Astrocyte of the spinal cord (primary cell): ENCODE measurements around the gene LCN6.
"Not testable (repeated sequence)": the region's sequence is repeated elsewhere in the genome, so short reads cannot be mapped to it uniquely, and the experiment has no call there.

ENCODE experiments used
- DNase-seq: peaks from one replicate; pipeline ENCODE4 v3.0.0; 2011; ENCODE audit warnings: low read depth, low spot score
- H3K4me3 ChIP-seq: 2 replicates; pipeline ENCODE4 v1.5.1; 2011; ENCODE audit warnings: low read depth, mild to moderate bottlenecking, low read length, moderate library complexity
- in situ Hi-C: cut with HindIII; loops from 2 replicates; pipeline ENCODE4 v1.10.0; 2017; ENCODE audit warnings: low sequenced_read_pairs
- TF ChIP-seq, protein P1 (sequence below): IDR thresholded peaks from 2 replicates; pipeline ENCODE4 v1.5.1; 2012; ENCODE audit warnings: low read depth, mild to moderate bottlenecking, low read length, inconsistent platforms

Gene LCN6

DNA sequence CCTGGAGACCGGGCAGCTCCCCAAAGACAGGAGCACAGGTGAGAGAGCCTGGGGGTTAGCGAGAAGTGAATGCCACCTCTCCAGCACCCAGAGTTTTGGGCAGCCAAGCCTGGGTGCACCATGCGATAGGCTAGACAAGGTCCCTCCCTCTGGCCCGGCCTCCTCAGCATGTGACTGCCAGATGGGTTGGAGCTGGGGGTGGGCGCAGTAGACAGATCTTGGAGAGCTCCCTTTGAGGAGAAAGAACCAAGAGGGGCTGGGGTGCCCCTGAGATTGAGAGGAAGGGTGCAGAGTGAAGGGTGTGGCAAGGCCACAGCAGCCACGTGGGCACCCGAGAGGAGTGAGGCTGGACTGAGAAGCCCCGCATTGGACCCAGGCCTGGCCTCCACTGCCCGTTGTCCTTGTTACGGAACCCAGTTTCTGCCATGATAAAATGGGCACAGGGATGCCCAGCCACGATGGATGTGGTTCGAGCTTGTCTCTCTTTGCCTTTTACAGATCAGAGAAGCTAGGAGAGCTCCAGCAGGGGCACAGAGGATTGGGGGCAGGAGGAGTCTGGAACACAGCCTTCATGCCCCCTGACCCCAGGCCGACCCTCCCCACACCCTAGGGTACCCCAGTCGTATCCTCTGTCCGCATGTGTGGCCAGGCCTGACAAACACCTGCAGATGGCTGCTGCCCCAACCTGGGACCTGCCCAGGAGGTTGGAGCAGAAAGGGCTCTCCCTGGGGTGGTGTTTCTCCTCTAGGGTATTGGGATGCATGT is 44.2 kb upstream of the LCN6 start:
- no peak overlapping the region for H3K4me3 ChIP-seq

DNA sequence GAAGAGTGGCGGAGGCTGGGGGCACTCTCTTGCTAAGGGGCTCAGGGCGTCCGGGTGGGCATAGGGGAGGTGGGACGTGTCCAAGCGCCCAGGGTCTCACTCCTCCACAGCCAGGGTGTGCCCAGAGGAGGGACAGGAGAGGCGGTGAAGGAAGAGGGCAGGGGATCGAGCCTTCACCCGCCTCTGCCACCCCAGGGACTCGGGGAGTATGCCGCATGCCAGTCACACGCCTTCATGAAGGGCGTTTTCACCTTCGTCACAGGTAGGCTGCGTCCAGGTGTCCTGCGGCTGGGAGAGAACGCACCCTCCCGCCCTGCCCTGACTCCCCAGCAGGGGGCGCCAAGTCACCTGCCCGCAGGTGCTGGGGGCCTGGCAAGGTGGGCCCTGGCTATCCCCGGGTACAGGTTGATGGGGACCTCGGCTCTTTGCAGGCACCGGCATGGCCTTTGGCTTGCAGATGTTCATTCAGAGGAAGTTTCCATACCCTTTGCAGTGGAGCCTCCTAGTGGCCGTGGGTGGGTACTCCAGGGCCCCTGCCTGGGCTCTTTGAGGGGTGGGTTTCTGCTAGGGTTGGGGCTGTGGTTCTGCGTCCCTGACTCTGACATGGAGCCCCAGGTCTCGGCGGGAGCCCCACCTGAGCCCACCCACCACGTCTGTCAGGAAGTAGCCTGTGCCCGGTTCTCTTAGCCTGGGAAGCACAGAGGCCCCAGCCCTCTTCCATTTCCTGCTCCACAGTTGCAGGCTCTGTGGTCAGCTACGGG is 43.4 kb upstream of the LCN6 start:
- TF ChIP-seq, protein P1, sequence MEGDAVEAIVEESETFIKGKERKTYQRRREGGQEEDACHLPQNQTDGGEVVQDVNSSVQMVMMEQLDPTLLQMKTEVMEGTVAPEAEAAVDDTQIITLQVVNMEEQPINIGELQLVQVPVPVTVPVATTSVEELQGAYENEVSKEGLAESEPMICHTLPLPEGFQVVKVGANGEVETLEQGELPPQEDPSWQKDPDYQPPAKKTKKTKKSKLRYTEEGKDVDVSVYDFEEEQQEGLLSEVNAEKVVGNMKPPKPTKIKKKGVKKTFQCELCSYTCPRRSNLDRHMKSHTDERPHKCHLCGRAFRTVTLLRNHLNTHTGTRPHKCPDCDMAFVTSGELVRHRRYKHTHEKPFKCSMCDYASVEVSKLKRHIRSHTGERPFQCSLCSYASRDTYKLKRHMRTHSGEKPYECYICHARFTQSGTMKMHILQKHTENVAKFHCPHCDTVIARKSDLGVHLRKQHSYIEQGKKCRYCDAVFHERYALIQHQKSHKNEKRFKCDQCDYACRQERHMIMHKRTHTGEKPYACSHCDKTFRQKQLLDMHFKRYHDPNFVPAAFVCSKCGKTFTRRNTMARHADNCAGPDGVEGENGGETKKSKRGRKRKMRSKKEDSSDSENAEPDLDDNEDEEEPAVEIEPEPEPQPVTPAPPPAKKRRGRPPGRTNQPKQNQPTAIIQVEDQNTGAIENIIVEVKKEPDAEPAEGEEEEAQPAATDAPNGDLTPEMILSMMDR, result peak; percentile 88
- peak overlapping the region; percentile 91 for H3K4me3 ChIP-seq
- in situ Hi-C loops, result no loop called here
- peak; percentile 12 for DNase-seq

More for the DNA sequence above, 44.2 kb upstream of the LCN6 start:
- in situ Hi-C loops, result no loop called here
- TF ChIP-seq, protein P1, result no peak
- no peak for DNase-seq

DNA sequence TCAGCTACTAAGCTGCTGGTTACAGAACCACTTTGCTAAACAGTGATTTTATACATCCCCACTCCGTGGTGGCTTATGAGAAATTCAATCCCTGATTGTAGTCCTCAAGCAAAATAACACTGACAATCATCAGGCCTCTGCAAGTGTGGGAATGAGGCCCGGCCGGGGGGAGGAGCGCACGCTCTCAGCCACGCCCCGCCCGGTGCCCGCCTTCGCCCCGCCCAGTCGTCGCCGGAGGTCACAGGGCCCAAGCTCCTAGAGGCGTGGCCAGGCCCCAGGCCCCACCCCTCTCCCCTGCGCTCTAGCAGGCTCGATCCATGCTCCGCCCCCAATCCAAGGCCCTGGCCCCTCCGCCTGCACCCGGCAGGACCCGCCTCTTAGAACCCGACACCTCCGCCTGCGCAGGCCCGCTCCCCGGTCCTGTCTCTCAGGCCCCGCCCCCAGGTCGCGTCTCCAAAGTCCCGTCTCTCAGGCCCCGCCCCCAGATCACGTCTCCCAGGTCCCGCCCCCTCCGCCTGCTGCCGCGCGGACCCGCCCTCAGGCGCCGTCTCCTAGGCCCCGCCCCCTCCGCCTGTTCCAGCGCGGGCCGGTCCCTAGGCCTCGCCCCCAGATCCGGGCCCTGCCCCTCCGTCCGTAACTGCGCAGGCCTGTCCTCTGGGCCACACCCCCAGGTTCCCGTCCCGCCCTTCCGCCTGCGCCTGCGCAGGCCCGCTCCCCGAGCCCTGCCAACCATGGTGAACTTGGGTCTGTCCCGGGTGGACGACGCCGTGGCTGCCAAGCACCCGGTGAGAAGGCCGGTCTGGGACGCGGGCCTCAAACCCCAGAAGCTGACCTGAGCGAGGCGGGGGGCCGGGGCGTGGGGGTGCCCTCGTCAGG is 42.6 kb upstream of the LCN6 start, which contains the start of gene TMEM141:
Gene TMEM141, plus strand, starts transcription at position 705 of the 876 bp plus-strand sequence. Its CDS starts 27 bp downstream, at position 732.
- H3K4me3 ChIP-seq, result peak within 1 kb of the TSS; percentile 91
- in situ Hi-C loops, result no loop called here
- DNase-seq, result peak; percentile 100
- TF ChIP-seq, protein P1, result no peak

DNA sequence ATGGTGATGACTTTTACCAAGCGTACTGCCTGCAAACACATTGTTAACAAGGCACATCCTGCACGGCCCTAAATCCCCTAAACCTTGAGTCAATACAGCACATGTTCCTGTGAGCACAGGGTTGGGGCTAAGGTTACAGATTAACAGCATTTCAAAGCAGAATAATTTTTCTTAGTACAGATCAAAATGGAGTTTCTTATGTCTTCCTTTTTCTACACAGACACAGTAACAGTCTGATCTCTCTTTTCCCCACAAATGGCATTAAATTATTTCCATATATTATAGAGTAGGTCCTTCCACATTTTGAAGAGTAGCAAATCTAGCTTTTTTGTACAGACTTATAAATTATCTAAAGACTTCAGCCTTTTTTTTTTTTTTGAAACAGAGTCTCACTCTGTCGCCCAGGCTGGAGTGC is 41.2 kb upstream of the LCN6 start:
- TF ChIP-seq, protein P1, result no peak
- no peak overlapping the region for H3K4me3 ChIP-seq
- DNase-seq, result no peak
- in situ Hi-C loops, result no loop called here

DNA sequence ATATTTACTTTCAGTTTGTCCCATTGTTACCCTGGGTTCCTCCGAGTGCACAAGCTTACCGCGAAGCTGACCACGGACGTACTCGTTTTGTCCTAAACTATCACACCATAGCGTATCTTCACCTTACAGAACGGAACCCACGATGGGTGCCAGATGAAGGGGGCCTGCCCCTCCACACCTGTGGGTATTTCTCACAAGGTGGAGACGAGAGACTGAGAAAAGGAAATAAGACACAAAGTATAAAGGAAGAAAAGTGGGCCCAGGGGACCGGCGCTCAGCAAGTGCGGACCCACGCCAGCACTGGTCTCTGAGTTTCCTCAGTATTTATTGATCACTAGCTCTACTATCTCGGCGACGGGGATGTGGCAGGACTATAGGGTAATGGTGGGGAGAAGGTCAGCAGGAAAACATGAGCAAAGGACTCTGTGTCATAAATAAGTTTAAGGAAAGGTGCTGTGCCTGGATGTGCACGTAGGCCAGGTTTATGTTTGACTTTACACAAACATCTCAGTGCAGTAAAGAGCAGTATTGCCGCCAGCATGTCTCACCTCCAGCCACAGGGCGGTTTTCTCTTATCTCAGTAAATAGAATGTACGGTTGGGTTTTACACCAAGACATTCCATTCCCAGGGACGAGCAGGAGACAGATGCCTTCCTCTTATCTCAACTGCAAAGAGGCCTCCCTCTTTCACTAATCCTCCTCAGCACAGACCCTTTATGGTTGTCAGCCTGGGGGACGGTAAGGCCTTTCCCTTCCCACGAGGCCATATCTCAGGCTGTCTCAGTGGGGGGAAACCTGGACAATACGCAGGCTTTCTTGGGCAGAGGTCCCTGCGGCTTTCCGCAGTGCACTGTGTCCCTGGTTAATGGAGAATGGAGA is 40.6 kb upstream of the LCN6 start:
- H3K4me3 ChIP-seq, DNase-seq, in situ Hi-C loops: not testable (repeated sequence)

DNA sequence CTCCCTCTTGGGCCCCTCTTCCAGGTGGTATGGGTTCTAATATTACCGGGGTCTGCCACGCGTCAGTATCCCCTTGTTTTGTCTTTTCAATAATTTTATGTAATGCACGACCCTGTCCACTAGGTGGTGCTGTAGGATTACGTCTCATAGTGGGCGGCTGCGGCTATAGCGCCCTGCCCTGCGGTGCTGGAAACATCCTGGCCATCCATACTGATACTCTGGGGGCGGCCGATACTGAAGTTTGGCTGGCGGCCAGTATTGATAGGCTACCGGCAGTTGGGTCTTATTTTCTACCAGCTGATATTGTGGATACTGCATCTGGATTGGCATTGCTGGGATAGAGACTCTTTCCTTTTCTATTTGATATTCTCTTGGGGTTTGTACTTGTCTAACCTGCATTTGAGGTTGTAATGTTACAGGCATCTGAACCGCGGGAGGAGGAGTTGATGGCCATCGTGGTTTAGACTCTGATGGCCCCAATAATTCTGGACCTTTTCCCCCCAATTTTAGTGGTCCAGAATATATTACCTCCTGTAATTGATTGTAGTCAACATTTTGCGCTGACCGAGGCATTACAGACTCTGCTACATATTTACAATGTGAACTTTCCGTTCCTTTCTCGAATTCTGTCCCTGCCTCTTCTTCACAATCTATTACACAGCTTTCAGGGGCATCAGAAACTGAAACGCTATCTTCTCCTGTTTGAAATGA is 39.5 kb upstream of the LCN6 start:
- DNase-seq, result peak; percentile 55
- no peak overlapping the region for H3K4me3 ChIP-seq
- TF ChIP-seq, protein P1, result peak; percentile 74
- in situ Hi-C loops, result no loop called here

DNA sequence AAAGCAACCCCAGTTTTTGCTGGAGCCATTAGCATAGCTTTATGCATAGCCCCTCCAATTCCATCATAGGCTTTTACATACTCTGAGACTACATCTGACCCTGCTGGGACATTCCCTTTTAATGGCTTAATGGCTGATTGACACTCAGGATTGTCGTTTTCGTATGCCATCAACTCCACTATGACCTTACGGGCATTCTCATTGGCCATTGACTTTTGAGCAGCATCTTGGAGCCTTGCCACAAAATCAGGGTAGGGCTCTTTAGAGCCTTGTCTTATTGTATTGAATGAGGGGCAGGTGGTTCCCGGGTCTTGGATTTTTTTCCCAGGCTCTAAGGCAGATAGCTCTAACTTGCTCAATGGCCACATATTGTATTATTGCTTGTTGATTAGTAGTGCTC is 38.7 kb upstream of the LCN6 start:
- DNase-seq, in situ Hi-C loops, H3K4me3 ChIP-seq: not testable (repeated sequence)
